ENCODE measurements around the gene C20orf144.

DNA sequence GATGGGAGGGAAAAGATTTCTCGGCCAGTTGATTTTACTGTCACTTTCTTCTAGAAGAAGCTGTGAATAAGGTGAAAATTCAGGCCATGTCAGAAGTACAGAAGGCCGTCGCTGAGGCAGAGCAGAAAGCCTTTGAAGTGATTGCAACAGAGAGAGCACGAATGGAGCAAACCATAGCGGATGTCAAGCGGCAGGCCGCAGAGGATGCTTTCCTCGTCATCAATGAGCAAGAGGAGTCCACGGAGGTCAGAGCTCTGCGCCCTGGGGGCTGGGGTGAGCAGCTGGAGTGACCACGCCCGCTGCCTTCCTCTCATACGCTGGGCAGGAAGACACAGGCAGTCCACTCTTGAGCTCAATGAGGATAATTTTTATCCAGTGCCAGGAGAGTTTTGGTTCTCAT lies 21.8 kb upstream of the C20orf144 start:
- TF ChIP-seq CTCF (IDR thresholded peaks at IDR 0.05): no peak
- no peak for TF ChIP-seq POLR2A (IDR thresholded peaks at IDR 0.05)

All from body of pancreas (tissue), 4 donors.